SK-N-SH treated with all-trans-retinoic acid at 6 μM for 48 hours (cell line): ENCODE data around the gene CHD1.

Experiments used
- ATAC-seq: fragments of 200-7000 bp; cut with Tn5 transposase; 3 replicates; pipeline ENCODE4 v1.9.1; 2020; ENCODE audit warnings: mild to moderate bottlenecking, moderate library complexity
- ARNTL ChIP-seq: fragments of 450-650 bp; formaldehyde crosslinking; IDR thresholded peaks from 2 replicates; pipeline ENCODE4 v1.5.0; 2020; ENCODE audit warnings: low read depth, mild to moderate bottlenecking, moderate library complexity, borderline replicate concordance
- CSDC2 ChIP-seq: fragments of 250-450 bp; sonication (Bioruptor Pico); IDR thresholded peaks from 2 replicates; pipeline ENCODE4 v1.5.0; 2020; ENCODE audit warnings: mild to moderate bottlenecking, moderate library complexity
- CSRNP3 ChIP-seq: fragments of 250-450 bp; sonication (Bioruptor Pico); IDR thresholded peaks from 2 replicates; pipeline ENCODE4 v1.5.1; 2021; ENCODE audit warnings: mild to moderate bottlenecking, moderate library complexity
- GLIS3 ChIP-seq: fragments of 250-450 bp; sonication (Bioruptor Pico); IDR thresholded peaks from 2 replicates; pipeline ENCODE4 v1.5.0; 2020; ENCODE audit warnings: mild to moderate bottlenecking, moderate library complexity
- ISL1 ChIP-seq: fragments of 250-450 bp; sonication (Bioruptor Pico); IDR thresholded peaks from 2 replicates; pipeline ENCODE4 v2.1.2; 2022; ENCODE audit warnings: mild to moderate bottlenecking, moderate library complexity
- OSR1 ChIP-seq: fragments of 250-450 bp; sonication (Bioruptor Pico); IDR thresholded peaks from 2 replicates; pipeline ENCODE4 v1.8.0; 2022; ENCODE audit warnings: moderate library complexity, mild to moderate bottlenecking, inconsistent platforms
- PPARA ChIP-seq: fragments of 250-450 bp; sonication (Bioruptor Pico); IDR thresholded peaks from 2 replicates; pipeline ENCODE4 v1.5.0; 2020; ENCODE audit warnings: mild to moderate bottlenecking, borderline replicate concordance
- RARB ChIP-seq: fragments of 250-450 bp; sonication (Bioruptor Pico); IDR thresholded peaks from 2 replicates; pipeline ENCODE4 v1.8.0; 2021; ENCODE audit warnings: mild to moderate bottlenecking, moderate library complexity
- SNAI2 ChIP-seq: fragments of 250-450 bp; sonication (Bioruptor Pico); IDR thresholded peaks from 2 replicates; pipeline ENCODE4 v1.5.0; 2020; ENCODE audit warnings: mild to moderate bottlenecking, moderate library complexity
- TCF4 ChIP-seq: fragments of 250-450 bp; sonication (Bioruptor Pico); IDR thresholded peaks from 2 replicates; pipeline ENCODE4 v1.8.0; 2021; ENCODE audit warnings: mild to moderate bottlenecking, moderate library complexity, borderline replicate concordance
- TOX ChIP-seq: fragments of 250-450 bp; sonication (Bioruptor Pico); IDR thresholded peaks from 2 replicates; pipeline ENCODE4 v1.8.0; 2021; ENCODE audit warnings: mild to moderate bottlenecking, moderate library complexity, borderline replicate concordance
- TSHZ2 ChIP-seq: fragments of 250-450 bp; sonication (Bioruptor Pico); IDR thresholded peaks from 2 replicates; pipeline ENCODE4 v1.5.0; 2020; ENCODE audit warnings: mild to moderate bottlenecking, moderate library complexity
- ZFP3 ChIP-seq: fragments of 250-450 bp; sonication (Bioruptor Pico); IDR thresholded peaks from 2 replicates; pipeline ENCODE4 v1.5.0; 2020; ENCODE audit warnings: mild to moderate bottlenecking, moderate library complexity
- ZFP30 ChIP-seq: fragments of 450-650 bp; formaldehyde crosslinking; IDR thresholded peaks from 2 replicates; pipeline ENCODE4 v1.5.0; 2022; ENCODE audit warnings: mild to moderate bottlenecking, moderate library complexity
- ZNF565 ChIP-seq: fragments of 450-650 bp; formaldehyde crosslinking; conservative IDR thresholded peaks from 2 replicates; pipeline ENCODE4 v1.5.0; 2020; ENCODE audit warnings: low read depth, mild to moderate bottlenecking, moderate library complexity
- ZNF70 ChIP-seq: fragments of 450-650 bp; formaldehyde crosslinking; IDR thresholded peaks from 2 replicates; pipeline ENCODE4 v1.5.0; 2020; ENCODE audit warnings: mild to moderate bottlenecking, moderate library complexity
- ZNF8 ChIP-seq: fragments of 450-650 bp; formaldehyde crosslinking; IDR thresholded peaks from 2 replicates; pipeline ENCODE4 v1.5.0; 2020; ENCODE audit warnings: mild to moderate bottlenecking, moderate library complexity
- TF ChIP-seq, protein P1 (sequence below): fragments of 250-450 bp; sonication (Bioruptor Pico); IDR thresholded peaks from 2 replicates; pipeline ENCODE4 v1.5.1; 2020; ENCODE audit warnings: low read depth, mild to moderate bottlenecking, moderate library complexity
- TF ChIP-seq, protein P2 (sequence below): fragments of 250-450 bp; sonication (Bioruptor Pico); IDR thresholded peaks from 2 replicates; pipeline ENCODE4 v1.8.0; 2020; ENCODE audit warnings: mild to moderate bottlenecking, moderate library complexity, borderline replicate concordance

The CHD1 gene

GRCh38 chr5:98913911-98914310 is 14.9 kb downstream of the CHD1 start:
- TF ChIP-seq ZNF70 (CRISPR knock-in tag) (no peak), OSR1 (CRISPR knock-in tag) (no peak), TOX (CRISPR knock-in tag) (no peak), TSHZ2 (no peak), ARNTL (CRISPR knock-in tag) (no peak)
- TF ChIP-seq, all 23 proteins: peak for 0
- ATAC-seq = no peak

GRCh38 chr5:98911280-98912040 is 17.3 kb downstream of the CHD1 start:
- ATAC-seq = peak; percentile 62
- TF ChIP-seq RARB (CRISPR knock-in tag) (no peak), TCF4 (CRISPR knock-in tag) (no peak), ZNF8 (no peak), TSHZ2 (no peak), SNAI2 (CRISPR knock-in tag) (no peak), OSR1 (CRISPR knock-in tag) (no peak), CSDC2 (CRISPR knock-in tag) (no peak), ISL1 (peak; percentile 82), PPARA (CRISPR knock-in tag) (no peak), ZFP3 (CRISPR knock-in tag) (no peak), ARNTL (CRISPR knock-in tag) (no peak), ZFP30 (CRISPR knock-in tag) (no peak), ZNF70 (CRISPR knock-in tag) (no peak), ZNF565 (CRISPR knock-in tag) (no peak), GLIS3 (CRISPR knock-in tag) (no peak), CSRNP3 (CRISPR knock-in tag) (no peak)
- TF ChIP-seq, protein P1, sequence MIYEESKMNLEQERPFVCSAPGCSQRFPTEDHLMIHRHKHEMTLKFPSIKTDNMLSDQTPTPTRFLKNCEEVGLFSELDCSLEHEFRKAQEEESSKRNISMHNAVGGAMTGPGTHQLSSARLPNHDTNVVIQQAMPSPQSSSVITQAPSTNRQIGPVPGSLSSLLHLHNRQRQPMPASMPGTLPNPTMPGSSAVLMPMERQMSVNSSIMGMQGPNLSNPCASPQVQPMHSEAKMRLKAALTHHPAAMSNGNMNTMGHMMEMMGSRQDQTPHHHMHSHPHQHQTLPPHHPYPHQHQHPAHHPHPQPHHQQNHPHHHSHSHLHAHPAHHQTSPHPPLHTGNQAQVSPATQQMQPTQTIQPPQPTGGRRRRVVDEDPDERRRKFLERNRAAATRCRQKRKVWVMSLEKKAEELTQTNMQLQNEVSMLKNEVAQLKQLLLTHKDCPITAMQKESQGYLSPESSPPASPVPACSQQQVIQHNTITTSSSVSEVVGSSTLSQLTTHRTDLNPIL = peak; percentile 38; the same call in 1 of the 2 replicates
- TF ChIP-seq, protein P2, sequence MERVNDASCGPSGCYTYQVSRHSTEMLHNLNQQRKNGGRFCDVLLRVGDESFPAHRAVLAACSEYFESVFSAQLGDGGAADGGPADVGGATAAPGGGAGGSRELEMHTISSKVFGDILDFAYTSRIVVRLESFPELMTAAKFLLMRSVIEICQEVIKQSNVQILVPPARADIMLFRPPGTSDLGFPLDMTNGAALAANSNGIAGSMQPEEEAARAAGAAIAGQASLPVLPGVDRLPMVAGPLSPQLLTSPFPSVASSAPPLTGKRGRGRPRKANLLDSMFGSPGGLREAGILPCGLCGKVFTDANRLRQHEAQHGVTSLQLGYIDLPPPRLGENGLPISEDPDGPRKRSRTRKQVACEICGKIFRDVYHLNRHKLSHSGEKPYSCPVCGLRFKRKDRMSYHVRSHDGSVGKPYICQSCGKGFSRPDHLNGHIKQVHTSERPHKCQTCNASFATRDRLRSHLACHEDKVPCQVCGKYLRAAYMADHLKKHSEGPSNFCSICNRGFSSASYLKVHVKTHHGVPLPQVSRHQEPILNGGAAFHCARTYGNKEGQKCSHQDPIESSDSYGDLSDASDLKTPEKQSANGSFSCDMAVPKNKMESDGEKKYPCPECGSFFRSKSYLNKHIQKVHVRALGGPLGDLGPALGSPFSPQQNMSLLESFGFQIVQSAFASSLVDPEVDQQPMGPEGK = no peak

- no peak for ATAC-seq
- TF ChIP-seq TSHZ2 (no peak), GLIS3 (CRISPR knock-in tag) (no peak), SNAI2 (CRISPR knock-in tag) (no peak), ARNTL (CRISPR knock-in tag) (no peak)
Observed at GRCh38 chr5:98909363-98909762, 19.4 kb downstream of the CHD1 start.
